Measurements from ENCODE around the gene DGKH. TPM values are rescaled to one million over a fixed set of nuclear protein-coding genes. Genes with fewer than 3 reads are reported as not detected.
"Not testable (repeated sequence)": the region's sequence is repeated elsewhere in the genome, so short reads cannot be mapped to it uniquely, and the experiment has no call there.

Gene DGKH
- total RNA-seq, 4 donors from 2014 or later = 18.6 to 32.5 (median 19.6) TPM

DNA sequence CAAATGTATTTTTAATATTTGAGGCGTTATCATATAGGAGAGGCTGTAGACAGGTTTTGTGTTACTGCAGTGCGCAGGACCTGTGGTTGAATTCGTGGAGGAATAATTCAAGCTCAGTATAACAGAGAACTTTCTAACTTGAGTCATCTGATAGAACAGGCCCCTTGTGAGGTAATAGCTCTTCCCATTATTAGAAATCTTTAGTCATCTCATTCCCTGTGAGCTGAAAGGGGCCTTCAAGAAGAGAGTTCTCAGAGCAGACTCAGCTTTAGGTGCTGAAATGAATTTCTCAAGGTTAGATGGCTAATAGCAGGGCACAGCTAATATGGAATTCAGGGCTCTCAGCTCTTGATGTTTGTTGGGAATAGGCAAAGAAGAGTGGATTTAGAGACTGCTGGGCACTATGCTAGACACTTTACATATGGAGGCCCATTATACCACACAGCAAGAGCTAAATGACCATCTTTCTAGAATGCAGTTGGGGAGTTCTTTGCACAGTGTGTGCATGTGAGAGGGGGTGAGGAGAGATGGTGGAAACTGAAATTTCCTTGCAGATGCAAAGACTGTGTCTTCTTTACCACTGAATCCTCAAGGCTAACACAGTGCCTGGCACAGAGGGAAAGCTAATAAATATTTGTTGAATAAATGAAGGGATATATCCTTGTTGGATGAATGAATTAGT is 89.5 kb downstream of the DGKH start:
- no peaks in the 10 kb centered on the region for H3K4me1 ChIP-seq
- no peak for ATAC-seq
- peaks cover 0 to 10% of the 10 kb centered on the region in 2 donors for H3K36me3 ChIP-seq
- H3K9me3 ChIP-seq = no peaks in the 10 kb centered on the region
- no peaks in the 10 kb centered on the region for H3K27me3 ChIP-seq
- H3K4me3 ChIP-seq = no peak overlapping the region
- 84 to 88% methylated on average over 3 of the region's 3 CpGs for WGBS, 2 donors (ENCODE audit: low coverage in 1 of 2)
- TF ChIP-seq POLR2A (IDR thresholded peaks at IDR 0.05) = no peak
- TF ChIP-seq, protein P1, sequence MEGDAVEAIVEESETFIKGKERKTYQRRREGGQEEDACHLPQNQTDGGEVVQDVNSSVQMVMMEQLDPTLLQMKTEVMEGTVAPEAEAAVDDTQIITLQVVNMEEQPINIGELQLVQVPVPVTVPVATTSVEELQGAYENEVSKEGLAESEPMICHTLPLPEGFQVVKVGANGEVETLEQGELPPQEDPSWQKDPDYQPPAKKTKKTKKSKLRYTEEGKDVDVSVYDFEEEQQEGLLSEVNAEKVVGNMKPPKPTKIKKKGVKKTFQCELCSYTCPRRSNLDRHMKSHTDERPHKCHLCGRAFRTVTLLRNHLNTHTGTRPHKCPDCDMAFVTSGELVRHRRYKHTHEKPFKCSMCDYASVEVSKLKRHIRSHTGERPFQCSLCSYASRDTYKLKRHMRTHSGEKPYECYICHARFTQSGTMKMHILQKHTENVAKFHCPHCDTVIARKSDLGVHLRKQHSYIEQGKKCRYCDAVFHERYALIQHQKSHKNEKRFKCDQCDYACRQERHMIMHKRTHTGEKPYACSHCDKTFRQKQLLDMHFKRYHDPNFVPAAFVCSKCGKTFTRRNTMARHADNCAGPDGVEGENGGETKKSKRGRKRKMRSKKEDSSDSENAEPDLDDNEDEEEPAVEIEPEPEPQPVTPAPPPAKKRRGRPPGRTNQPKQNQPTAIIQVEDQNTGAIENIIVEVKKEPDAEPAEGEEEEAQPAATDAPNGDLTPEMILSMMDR (IDR thresholded peaks at IDR 0.05) = no peak
- no peak for TF ChIP-seq POLR2AphosphoS5 (IDR thresholded peaks at IDR 0.05)
- no peak for TF ChIP-seq EP300 (IDR thresholded peaks at IDR 0.05)
- H3K27ac ChIP-seq = no peak overlapping the region

DNA sequence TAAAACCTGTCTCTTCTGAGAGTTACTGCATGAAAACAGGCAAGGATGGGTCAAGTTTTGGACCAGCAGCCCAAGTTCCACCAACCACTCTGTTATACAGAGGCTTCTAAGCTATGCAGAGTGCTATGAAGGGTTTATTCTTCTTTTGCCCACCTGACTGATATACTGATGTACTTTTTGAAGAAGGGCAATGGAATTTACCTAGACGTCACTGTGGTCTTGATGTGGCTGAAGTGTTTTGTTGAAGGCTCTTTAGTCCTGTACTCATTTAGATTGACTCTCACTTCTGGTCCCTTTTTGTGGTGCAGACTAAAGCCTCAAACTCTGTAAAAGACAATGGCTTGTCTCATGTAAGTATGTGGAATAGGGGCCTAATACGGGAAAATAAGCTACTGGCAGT is 92.0 kb downstream of the DGKH start:
- H3K4me1 ChIP-seq = no peaks in the 10 kb centered on the region
- no peaks in the 10 kb centered on the region for H3K27me3 ChIP-seq
- TF ChIP-seq POLR2AphosphoS5 (IDR thresholded peaks at IDR 0.05) (no peak), EP300 (IDR thresholded peaks at IDR 0.05) (no peak), POLR2A (IDR thresholded peaks at IDR 0.05) (no peak)
- TF ChIP-seq, protein P1 (IDR thresholded peaks at IDR 0.05) = no peak
- peaks cover 0 to 10% of the 10 kb centered on the region in 2 donors for H3K36me3 ChIP-seq
- WGBS, 2 donors (ENCODE audit: low coverage in 1 of 2) = 65% methylated on average over 2 of the region's 2 CpGs; no CpG with 5 or more reads in 1 of the 2 donors
- H3K4me3 ChIP-seq = no peak overlapping the region
- ATAC-seq = no peak
- H3K9me3 ChIP-seq = no peaks in the 10 kb centered on the region
- no peak overlapping the region for H3K27ac ChIP-seq

DNA sequence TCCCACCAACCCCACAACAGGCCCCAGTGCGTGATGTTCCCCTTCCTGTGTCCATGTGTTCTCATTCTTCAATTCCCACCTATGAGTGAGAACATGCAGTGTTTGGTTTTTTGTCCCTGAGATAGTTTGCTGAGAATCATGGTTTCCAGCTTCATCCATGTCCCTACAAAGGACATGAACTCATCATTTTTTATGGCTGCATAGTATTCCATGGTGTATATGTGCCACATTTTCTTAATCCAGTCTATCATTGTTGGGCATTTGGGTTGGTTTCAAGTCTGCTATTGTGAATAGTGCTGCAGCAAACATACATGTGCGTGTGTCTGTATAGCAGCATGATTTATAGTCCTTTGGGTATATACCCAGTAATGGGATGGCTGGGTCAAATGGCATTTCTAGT is 92.6 kb downstream of the DGKH start:
- 92 to 94% methylated on average over 2 of the region's 2 CpGs for WGBS, 2 donors (ENCODE audit: low coverage in 1 of 2)
- H3K36me3 ChIP-seq, H3K4me3 ChIP-seq, H3K9me3 ChIP-seq, H3K27ac ChIP-seq, ATAC-seq, H3K27me3 ChIP-seq, H3K4me1 ChIP-seq: not testable (repeated sequence)

DNA sequence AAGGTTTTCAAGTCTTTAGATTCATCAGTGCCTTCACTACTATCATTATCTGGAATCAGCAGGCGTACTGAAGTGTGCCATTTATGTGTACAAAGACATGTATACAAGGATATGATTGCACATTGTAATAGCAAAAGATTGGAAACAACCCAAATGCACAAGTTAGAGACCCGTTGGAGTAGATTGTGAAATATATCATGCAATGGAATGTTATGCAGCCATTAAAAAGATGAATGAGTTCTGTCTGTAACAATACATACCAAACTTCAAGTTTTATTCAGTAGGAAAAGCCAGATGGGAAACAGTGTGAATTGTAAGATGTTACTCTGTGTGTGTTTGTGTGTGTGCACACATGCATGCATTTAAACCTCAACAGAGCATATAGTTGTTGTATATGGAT is 97.9 kb downstream of the DGKH start:
- TF ChIP-seq POLR2A (IDR thresholded peaks at IDR 0.05) = no peak
- TF ChIP-seq POLR2AphosphoS5 (IDR thresholded peaks at IDR 0.05) = no peak
- no peak for TF ChIP-seq EP300 (IDR thresholded peaks at IDR 0.05)
- TF ChIP-seq, protein P1 (IDR thresholded peaks at IDR 0.05) = no peak
- Histone ChIP-seq H3K27me3 (no peaks in the 10 kb centered on the region), H3K36me3 (no peaks in the 10 kb centered on the region), H3K27ac (no peak overlapping the region), H3K9me3 (no peaks in the 10 kb centered on the region), H3K4me1 (no peaks in the 10 kb centered on the region), H3K4me3 (no peak overlapping the region)
- 91 to 100% methylated on average over 2 of the region's 2 CpGs for WGBS, 2 donors (ENCODE audit: low coverage in 1 of 2)
- ATAC-seq = no peak

DNA sequence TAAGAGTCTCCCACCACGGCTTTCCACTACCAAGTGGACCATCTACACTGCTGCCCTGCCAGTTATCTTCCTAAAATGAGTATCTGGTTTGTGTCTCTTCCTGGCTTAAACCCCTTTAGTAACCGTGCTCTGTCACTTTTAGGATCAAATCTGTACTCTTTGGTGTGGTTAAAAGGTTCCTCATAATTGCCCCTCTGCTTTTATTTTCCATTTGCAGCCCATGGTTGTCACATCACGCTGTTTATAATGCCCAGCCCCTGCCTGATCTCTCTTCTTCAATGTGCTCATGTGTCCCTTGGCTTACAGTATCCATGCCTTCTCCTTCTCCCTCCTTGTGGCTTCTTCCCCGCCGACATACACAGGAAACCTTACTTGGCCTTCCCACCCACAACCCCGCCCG is 100.1 kb downstream of the DGKH start:
- Histone ChIP-seq H3K4me1 (no peaks in the 10 kb centered on the region), H3K27ac (no peak overlapping the region), H3K4me3 (no peak overlapping the region), H3K36me3 (no peaks in the 10 kb centered on the region), H3K27me3 (no peaks in the 10 kb centered on the region), H3K9me3 (no peaks in the 10 kb centered on the region)
- no peak for TF ChIP-seq EP300 (IDR thresholded peaks at IDR 0.05)
- 86 to 90% methylated on average over 3 to 6 of the region's 7 CpGs for WGBS, 2 donors (ENCODE audit: low coverage in 1 of 2)
- no peak for ATAC-seq

DNA sequence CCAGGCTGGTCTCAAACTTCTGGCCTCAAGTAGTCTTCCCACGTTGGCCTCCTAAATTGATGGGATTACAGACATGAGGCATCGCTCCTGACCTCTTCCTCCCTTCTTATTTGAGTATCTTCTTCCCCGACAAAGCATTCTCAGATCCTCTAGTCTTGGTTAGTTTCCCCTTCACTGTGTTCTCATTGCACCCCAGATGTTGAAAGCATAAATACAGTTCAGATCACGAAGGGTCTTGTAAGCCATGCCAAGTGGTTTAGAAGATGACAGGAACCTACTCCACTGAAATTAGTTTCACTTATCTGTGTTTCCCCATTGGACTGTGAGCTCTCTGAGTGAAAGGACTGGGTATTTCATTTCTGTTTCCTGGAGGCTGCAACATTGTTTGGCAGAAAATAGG is 100.7 kb downstream of the DGKH start:
- 79% methylated on average over 4 of the region's 4 CpGs; no CpG with 5 or more reads in 1 of the 2 donors for WGBS, 2 donors (ENCODE audit: low coverage in 1 of 2)
- no peaks in the 10 kb centered on the region for H3K9me3 ChIP-seq
- TF ChIP-seq POLR2A (IDR thresholded peaks at IDR 0.05) (no peak), EP300 (IDR thresholded peaks at IDR 0.05) (no peak), POLR2AphosphoS5 (IDR thresholded peaks at IDR 0.05) (no peak)
- TF ChIP-seq, protein P1 (IDR thresholded peaks at IDR 0.05) = no peak
- no peak for ATAC-seq
- no peak overlapping the region for H3K4me3 ChIP-seq
- H3K27me3 ChIP-seq = no peaks in the 10 kb centered on the region
- no peaks in the 10 kb centered on the region for H3K4me1 ChIP-seq
- H3K27ac ChIP-seq = no peak overlapping the region
- H3K36me3 ChIP-seq = no peaks in the 10 kb centered on the region

Measured in gastroesophageal sphincter (tissue), 4 donors.